DND-41 (cell line): Measurements from ENCODE around the gene EXOC3L4.

Source experiments
- CTCF ChIP-seq: IDR thresholded peaks from 2 replicates; pipeline ENCODE4 v1.5.1; 2012; ENCODE audit warnings: borderline replicate concordance, low read length, moderate library complexity, mild to moderate bottlenecking; ENCODE audit not compliant: poor library complexity, severe bottlenecking; ENCODE audit errors: extremely low read depth
- EZH2 ChIP-seq: IDR thresholded peaks from 3 replicates; pipeline ENCODE4 v1.6.1; 2012; ENCODE audit warnings: borderline replicate concordance, low read depth, mild to moderate bottlenecking, moderate library complexity, low read length, inconsistent platforms; ENCODE audit not compliant: severe bottlenecking

DNA sequence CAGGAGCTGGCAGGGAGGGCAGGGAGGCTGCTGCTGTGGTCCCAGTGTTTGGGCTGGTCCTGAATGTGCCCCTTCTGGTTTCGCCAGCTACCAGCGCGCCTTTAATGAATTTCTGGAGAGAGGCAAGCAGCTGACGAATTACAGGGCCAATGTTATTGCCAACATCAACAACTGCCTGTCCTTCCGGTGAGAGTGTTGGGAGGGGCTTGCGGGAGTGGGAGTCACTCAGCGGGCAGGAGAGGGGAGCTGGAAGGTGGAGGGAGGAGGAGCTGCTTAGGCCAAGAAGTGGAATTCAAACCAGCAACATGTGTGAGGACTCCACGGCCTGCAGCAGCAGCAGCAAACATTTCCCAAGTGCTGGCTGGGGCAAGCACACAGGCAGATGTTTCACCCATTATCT is 36.4 kb downstream of the EXOC3L4 start:
- no peak for TF ChIP-seq CTCF
- TF ChIP-seq EZH2, result no peak
